HG03571 (cell line): ENCODE data around the gene ACAA1.
A peak's percentile ranks its signal among the peaks of the same experiment; 100 is the strongest.

ENCODE experiments used
- ATAC-seq: cut with Tn5 transposase; IDR thresholded peaks from one replicate; pipeline ENCODE4 v1.9.1; 2021; ENCODE audit not compliant: unreplicated experiment

ACAA1 gene

DNA sequence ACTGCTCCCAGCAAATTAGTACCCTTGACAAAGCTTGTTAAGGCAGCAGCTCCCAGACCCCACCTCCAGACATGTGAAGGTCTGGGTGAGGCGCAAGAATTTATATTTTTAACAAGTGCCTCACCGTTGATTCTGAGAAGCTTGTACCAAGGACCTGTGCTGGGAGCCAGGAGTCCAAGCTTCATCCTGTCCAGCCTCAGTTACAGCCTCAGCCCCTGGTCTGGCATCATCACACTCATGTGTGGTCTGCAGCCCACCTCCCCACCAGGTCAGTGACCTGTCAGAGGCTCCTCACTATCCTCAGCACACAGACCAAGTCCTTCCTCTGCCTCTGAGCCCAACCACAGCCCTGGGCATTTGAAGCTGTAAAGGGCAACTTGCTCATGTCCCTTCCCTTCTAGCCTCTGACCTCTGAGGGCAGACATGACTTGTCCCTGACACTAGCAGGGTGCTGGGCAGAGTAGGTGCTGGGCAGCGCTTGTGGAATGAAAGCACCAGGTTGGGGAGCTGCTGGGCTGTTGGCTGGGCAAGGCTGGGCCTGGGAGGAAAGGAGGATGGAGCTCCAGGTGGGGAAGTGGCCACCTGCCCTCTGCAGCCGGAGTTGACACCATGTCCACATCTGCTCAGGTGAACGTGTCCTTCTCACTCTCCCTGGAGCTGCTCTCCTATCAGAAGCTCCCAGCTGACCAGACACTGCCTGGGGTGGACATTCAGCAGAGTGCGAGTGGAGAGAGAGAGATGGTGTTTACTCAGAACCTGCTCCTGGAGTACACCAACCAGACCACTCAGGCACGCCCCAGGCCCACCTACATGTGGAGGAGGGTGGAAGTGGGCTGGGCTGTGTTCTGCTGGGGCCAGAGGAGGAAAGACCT is 16.9 kb downstream of the ACAA1 start:
- no peak for ATAC-seq

GRCh38 chr3:38119248-38119544 is 17.7 kb downstream of the ACAA1 start:
- no peak for ATAC-seq

- ATAC-seq: no peak
These were observed 18.3 kb downstream of the ACAA1 start for GRCh38 chr3:38118421-38119247.

GRCh38 chr3:38117748-38118420 is 19.0 kb downstream of the ACAA1 start:
- peak; percentile 60 for ATAC-seq

DNA sequence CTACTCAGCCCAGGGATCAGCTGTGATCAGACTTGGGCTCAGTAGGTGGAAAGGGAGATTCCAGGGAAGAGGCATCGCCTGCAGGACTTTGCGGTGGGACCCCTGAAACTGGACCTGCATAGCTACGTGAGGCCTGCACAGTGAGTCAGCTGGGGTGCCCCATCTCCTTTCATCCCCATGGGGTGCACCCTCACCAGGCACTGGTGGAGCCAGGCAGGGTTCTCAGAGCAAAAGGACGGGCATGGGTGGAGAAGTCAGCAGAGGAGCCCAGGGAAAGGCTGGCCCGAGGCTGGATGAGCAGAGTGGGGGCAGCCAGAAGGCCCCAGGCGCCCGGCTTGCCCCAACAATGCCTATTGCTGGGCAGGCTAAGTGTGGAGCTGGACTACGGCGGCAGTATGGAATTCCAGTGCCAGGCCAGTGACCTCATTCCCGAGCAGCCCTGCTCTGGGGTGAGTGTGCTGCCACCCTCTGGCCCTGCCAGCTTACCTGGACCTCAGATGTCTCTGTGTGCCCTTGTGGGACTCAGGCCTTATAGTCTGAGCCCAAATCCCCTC is 19.7 kb downstream of the ACAA1 start:
- ATAC-seq: no peak

GRCh38 chr3:38116471-38117162 is 20.3 kb downstream of the ACAA1 start:
- ATAC-seq: no peak

- ATAC-seq: no peak
These were observed 21.1 kb downstream of the ACAA1 start for GRCh38 chr3:38115645-38116427.

DNA sequence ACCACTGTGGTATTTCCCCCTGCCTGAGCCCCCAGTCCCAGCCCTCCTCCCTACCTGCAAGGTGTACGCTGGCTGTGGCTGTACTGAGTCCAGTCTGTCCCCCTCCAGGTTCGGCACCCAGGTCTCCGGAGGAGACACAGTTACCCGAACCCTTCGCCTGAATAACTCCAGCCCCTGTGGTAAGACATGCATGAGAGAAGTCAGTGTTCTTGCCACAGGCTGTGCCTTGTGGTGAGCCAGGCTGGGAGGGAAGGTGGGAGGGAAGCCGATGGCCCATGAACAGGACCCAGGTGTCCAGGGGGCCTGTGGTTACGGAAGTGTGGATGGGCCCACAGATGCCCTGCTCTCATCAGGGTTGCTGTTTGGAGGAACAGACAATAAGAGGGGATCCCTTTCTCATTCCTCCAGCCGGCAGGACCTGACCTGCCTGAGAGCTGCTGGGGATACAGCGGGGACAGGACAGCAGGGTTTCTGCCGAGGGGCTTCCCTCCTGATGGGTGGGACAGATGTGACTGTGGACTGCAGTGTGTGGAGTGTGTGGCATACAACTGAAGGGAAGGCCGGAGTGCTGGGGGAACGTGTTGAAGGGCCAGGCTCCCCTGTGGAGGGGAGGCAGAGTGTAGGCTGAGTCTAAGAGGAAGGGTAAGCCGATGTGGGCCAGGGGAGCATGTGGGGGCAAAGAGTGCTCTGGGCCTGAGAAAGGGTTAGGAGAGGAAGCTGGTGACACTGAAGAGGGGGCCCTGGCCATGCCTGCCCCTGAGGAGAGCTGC is 21.9 kb downstream of the ACAA1 start:
- ATAC-seq: no peak

- ATAC-seq: no peak
These were observed 22.7 kb downstream of the ACAA1 start for GRCh38 chr3:38114052-38114874.

DNA sequence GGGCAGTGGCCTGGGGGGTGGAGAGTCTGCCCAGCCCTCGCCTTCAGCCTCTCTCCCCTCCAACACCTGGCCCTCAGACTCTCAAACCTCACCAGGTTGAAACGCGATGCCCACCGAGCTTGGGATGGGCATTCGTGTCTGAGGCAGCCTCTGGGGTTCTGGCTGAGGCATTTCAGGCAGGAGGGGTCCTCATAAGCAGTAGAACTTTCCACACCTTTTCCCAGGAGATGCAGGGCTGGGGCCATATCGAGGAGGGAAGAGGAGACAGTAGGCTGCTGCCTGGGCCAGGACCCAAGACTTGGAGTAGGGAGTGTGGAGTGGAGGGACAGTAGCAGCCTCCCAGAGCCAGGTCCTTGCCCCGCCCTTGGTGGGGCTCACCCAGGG is 24.6 kb downstream of the ACAA1 start:
- no peak for ATAC-seq

GRCh38 chr3:38111696-38112377 is 25.1 kb downstream of the ACAA1 start:
- ATAC-seq: no peak

- ATAC-seq: no peak
These were observed 25.7 kb downstream of the ACAA1 start for GRCh38 chr3:38111201-38111600.

- no peak for ATAC-seq
These were observed 26.4 kb downstream of the ACAA1 start for GRCh38 chr3:38110314-38111050.

- ATAC-seq: no peak
These were observed 27.2 kb downstream of the ACAA1 start for GRCh38 chr3:38109580-38110313.

DNA sequence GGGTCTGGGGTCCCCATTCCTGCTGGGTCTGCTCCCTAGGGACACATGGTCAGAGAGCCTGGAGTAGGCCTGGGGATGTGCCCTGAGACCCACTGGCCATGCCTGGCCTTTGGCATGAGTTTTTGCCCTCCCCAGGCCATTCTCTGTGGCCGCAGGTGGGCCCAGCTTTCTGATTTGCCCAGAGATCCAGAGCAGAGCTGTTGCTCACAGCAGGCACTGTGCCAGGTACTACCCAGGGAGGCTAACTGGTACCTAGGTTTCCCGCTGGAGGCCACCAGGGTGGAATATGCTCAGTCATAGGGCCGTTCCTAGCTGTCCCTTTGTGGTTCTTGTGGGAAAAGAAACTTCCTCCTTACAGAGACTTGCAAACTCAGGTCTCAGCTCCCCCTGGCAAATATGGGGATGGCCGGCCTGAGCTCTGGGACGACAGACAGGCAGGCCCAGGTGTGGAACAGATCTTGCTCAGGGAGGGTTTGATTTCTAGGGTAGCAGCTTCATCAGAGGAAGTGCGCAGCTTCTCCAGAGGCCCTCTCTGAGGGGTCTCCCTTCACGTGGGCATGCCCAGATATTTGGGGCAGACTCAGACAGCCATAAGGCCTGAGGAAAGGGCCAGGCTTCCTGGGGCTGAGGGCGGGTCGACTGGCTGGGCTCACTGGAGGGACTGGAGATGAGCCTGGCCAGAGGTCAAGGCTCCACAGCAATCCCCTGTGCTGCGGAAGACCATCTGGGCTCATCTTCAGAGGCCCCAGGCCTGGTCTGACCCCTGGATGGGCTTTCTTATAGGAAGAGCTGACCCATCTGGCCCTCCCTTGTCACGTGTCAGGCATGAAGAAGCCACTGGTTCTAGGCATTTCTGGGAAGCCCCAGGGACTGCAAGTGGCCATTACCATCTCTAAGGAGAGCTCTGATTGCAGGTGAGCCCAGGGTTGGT is 28.0 kb downstream of the ACAA1 start:
- ATAC-seq: no peak
